IMR-90 (cell line): ENCODE results near the gene ZNF827. TPM values are rescaled to one million over a fixed set of nuclear protein-coding genes. Genes with fewer than 3 reads are reported as not detected.

ENCODE experiments used
- ATAC-seq: fragments of 200-7000 bp; cut with Tn5 transposase; 2 replicates; pipeline ENCODE4 v1.9.1; 2020; ENCODE audit warnings: low read depth, mild to moderate bottlenecking, moderate library complexity
- BruUV-seq: library from RNA; stranded (reverse); fragments of 400-500 nt; replicated peaks from 2 replicates; lab custom pipeline; 2021; lab: Mats Ljungman, UMichigan
- CTCF ChIA-PET: fragments of 300-600 bp; formaldehyde crosslinking; extraction: SDS; loops from one replicate; lab custom pipeline; 2021; ENCODE audit warnings: antibody characterized with exemption; lab: Yijun Ruan, JAX
- POLR2A ChIA-PET: fragments of 300-600 bp; sonication (Branson Sonifier 250); formaldehyde crosslinking; loops from one replicate; lab custom pipeline; 2022; ENCODE audit warnings: antibody characterized with exemption; ENCODE audit not compliant: unreplicated experiment; lab: Charles Lee
- DNase-seq: peaks from one replicate; pipeline ENCODE4 v3.0.0; 2013
- H2AFZ ChIP-seq: replicated peaks from 2 replicates; pipeline ENCODE3; 2013; ENCODE audit warnings: low read length, mild to moderate bottlenecking; ENCODE audit not compliant: poor library complexity
- H2AK5ac ChIP-seq: 2 replicates; pipeline ENCODE4 v1.6.1; 2013; ENCODE audit warnings: low read depth, low read length, inconsistent platforms
- H2AK9ac ChIP-seq: replicated peaks from 2 replicates; pipeline ENCODE3; 2013; ENCODE audit warnings: mild to moderate bottlenecking, low read depth, low read length, moderate library complexity; ENCODE audit not compliant: poor library complexity
- H2BK120ac ChIP-seq: 2 replicates; pipeline ENCODE4 v1.6.1; 2013; ENCODE audit warnings: low read depth, low read length, inconsistent platforms
- H2BK15ac ChIP-seq: 3 replicates; pipeline ENCODE4 v1.6.1; 2013; ENCODE audit warnings: low read depth, low read length, inconsistent platforms
- H2BK20ac ChIP-seq: 2 replicates; pipeline ENCODE4 v1.6.1; 2013; ENCODE audit warnings: low read depth, mild to moderate bottlenecking, inconsistent platforms, low read length, moderate library complexity
- H2BK5ac ChIP-seq: 2 replicates; pipeline ENCODE4 v1.6.1; 2013; ENCODE audit warnings: mild to moderate bottlenecking, low read depth, low read length, inconsistent platforms; ENCODE audit not compliant: poor library complexity, severe bottlenecking
- H3K14ac ChIP-seq: replicated peaks from 2 replicates; pipeline ENCODE4 v1.6.1; 2013; ENCODE audit warnings: low read depth, low read length, inconsistent platforms
- H3K18ac ChIP-seq: 2 replicates; pipeline ENCODE4 v1.6.1; 2013; ENCODE audit warnings: low read depth, low read length, control low read depth
- H3K23ac ChIP-seq: 2 replicates; pipeline ENCODE4 v1.6.1; 2013; ENCODE audit warnings: low read depth, low read length, inconsistent platforms
- H3K27ac ChIP-seq: 2 replicates; pipeline ENCODE4 v1.5.1; 2013; ENCODE audit warnings: mild to moderate bottlenecking, control low read depth, low read length; ENCODE audit not compliant: insufficient read depth
- H3K27me3 ChIP-seq: 2 replicates; pipeline ENCODE4 v1.6.1; 2013; ENCODE audit warnings: low read length; ENCODE audit not compliant: control insufficient read depth, insufficient read depth
- H3K36me3 ChIP-seq: 2 replicates; pipeline ENCODE4 v1.6.1; 2013; ENCODE audit warnings: low read length, mixed read lengths; ENCODE audit not compliant: control insufficient read depth, insufficient read depth
- H3K4ac ChIP-seq: 2 replicates; pipeline ENCODE4 v1.6.1; 2013; ENCODE audit warnings: low read depth, low read length, inconsistent platforms
- H3K4me1 ChIP-seq: 2 replicates; pipeline ENCODE4 v1.6.1; 2013; ENCODE audit warnings: low read length, mixed read lengths; ENCODE audit not compliant: control insufficient read depth, insufficient read depth
- H3K4me2 ChIP-seq: 2 replicates; pipeline ENCODE4 v1.6.1; 2013; ENCODE audit warnings: low read depth, mild to moderate bottlenecking, control low read depth, low read length, moderate library complexity
- H3K4me3 ChIP-seq: 2 replicates; pipeline ENCODE4 v1.5.1; 2013; ENCODE audit warnings: low read depth, mild to moderate bottlenecking, control low read depth, low read length, moderate library complexity; ENCODE audit not compliant: insufficient read depth
- H3K56ac ChIP-seq: 2 replicates; pipeline ENCODE4 v1.6.1; 2013; ENCODE audit warnings: low read length, inconsistent platforms; ENCODE audit not compliant: insufficient read depth; ENCODE audit errors: extremely low read depth
- H3K79me1 ChIP-seq, 2 experiments: 2 replicates each; pipeline ENCODE4 v1.6.1; 2013; ENCODE audit warnings: low read length in 2 of 2, inconsistent platforms in 1 of 2, low read depth in 1 of 2
- H3K9ac ChIP-seq: 2 replicates; pipeline ENCODE4 v1.6.1; 2013; ENCODE audit warnings: low read depth, low read length, control low read depth
- H3K9me1 ChIP-seq: 2 replicates; pipeline ENCODE4 v1.6.1; 2013; ENCODE audit warnings: low read length, inconsistent platforms; ENCODE audit not compliant: insufficient read depth
- H3K9me3 ChIP-seq: 2 replicates; pipeline ENCODE4 v1.6.1; 2013; ENCODE audit warnings: low read length; ENCODE audit not compliant: control insufficient read depth, insufficient read depth
- H4K20me1 ChIP-seq: 2 replicates; pipeline ENCODE4 v1.6.1; 2013; ENCODE audit warnings: low read length, inconsistent platforms; ENCODE audit not compliant: insufficient read depth
- H4K5ac ChIP-seq: 2 replicates; pipeline ENCODE4 v1.6.1; 2013; ENCODE audit warnings: mild to moderate bottlenecking, low read depth, low read length, control low read depth
- H4K8ac ChIP-seq, 2 experiments: 2 replicates each; pipeline ENCODE4 v1.6.1; 2013; ENCODE audit warnings: low read depth in 2 of 2, low read length in 2 of 2, control low read depth in 1 of 2, inconsistent platforms in 1 of 2
- H4K91ac ChIP-seq: 2 replicates; pipeline ENCODE4 v1.6.1; 2013; ENCODE audit warnings: low read depth, low read length, inconsistent platforms; ENCODE audit not compliant: insufficient read depth
- MAFK ChIP-seq: IDR thresholded peaks from 2 replicates; pipeline ENCODE4 v1.6.1; 2012; ENCODE audit warnings: low read depth, low read length, improper control_type of control experiment
- RAD21 ChIP-seq: IDR thresholded peaks from 2 replicates; pipeline ENCODE4 v1.6.1; 2012; ENCODE audit warnings: low read length, improper control_type of control experiment
- RCOR1 ChIP-seq: IDR thresholded peaks from 2 replicates; pipeline ENCODE4 v1.6.1; 2012; ENCODE audit warnings: mild to moderate bottlenecking, low read length, improper control_type of control experiment; ENCODE audit not compliant: insufficient replicate concordance
- WGBS, 2 experiments: methylation state at CpG; one replicate each; pipeline versions ENCODE4 v1.1.5 to v1.1.7; 2013; ENCODE audit warnings: missing lambda C conversion rate in 2 of 2; ENCODE audit not compliant: insufficient read length in 1 of 2; ENCODE audit errors: extremely low coverage in 2 of 2; 5-methylcytosine and 5-hydroxymethylcytosine counted together
- dilution Hi-C: fragments of 300-500 bp; cut with HindIII; formaldehyde crosslinking; loops from one replicate; pipeline ENCODE4 v1.14.3; 2018; ENCODE audit warnings: low sequenced_read_pairs; ENCODE audit not compliant: unreplicated experiment
- in situ Hi-C: fragments of 300-500 bp; cut with MboI; formaldehyde crosslinking; loops from 3 replicates; pipeline ENCODE4 v1.14.3; 2019; ENCODE audit warnings: low sequenced_read_pairs, inconsistent platforms, mixed read lengths
- intact Hi-C: fragments of 100-400 bp; cut with micrococcal nuclease; formaldehyde crosslinking; loops from 2 replicates; pipeline ENCODE4 v1.10.0; 2022
- polyA plus RNA-seq, 3 experiments: library from polyadenylated mRNA; depleted of rRNA; stranded (reverse); fragments of >200 nt; gene quantifications; 2 replicates each; pipeline ENCODE4 v1.2.3, GENCODE V29; 2012; ENCODE audit warnings: low replicate concordance in 1 of 3
- total RNA-seq: library from RNA; depleted of rRNA; stranded (reverse); fragments of >200 nt; gene quantifications from 2 replicates; pipeline ENCODE4 v1.2.3, GENCODE V29; 2012
- TF ChIP-seq, protein P1 (sequence below): conservative IDR thresholded peaks from 2 replicates; pipeline ENCODE4 v1.5.1; 2012; ENCODE audit warnings: mild to moderate bottlenecking, low read depth, low read length, improper control_type of control experiment

The ZNF827 gene
- total and polyA plus RNA-seq, 2 of the 4 experiments (the other 2 are of a cell fraction): 6.6 to 31.7 TPM

DNA sequence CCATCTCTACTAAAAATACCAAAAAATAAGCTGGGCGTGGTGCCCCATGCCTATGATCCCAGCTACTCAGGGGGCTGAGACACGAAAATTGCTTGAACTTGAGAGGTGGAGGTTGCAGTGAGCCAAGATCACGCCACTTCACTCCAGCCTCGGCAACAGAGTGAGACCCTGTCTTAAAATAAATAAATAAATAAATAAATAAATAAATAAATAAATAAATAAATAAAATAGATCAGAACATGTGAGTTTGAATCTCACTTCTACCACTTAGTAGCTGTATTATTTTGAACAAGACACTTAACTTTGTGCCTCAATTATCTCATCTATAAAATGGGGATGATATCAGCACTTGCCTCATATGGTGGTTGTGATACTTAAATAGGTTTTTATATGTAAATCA lies 168.5 kb downstream of the ZNF827 start:
- Histone ChIP-seq H3K4me2 (no peak overlapping the region), H3K56ac (no peak overlapping the region), H4K8ac (no peak overlapping the region), H3K14ac (no peak overlapping the region), H3K27ac (no peak overlapping the region), H3K27me3 (no peaks in the 10 kb centered on the region), H2BK20ac (no peak overlapping the region), H3K4me1 (no peaks in the 10 kb centered on the region), H3K9ac (no peak overlapping the region), H3K36me3 (peaks cover 26% of the 10 kb centered on the region), H3K18ac (no peak overlapping the region), H4K20me1 (no peaks in the 10 kb centered on the region), H3K79me1 (no peaks in the 10 kb centered on the region; a peak in 1 of 4 replicates), H3K9me3 (no peaks in the 10 kb centered on the region; the same call in 1 of the 2 replicates), H4K5ac (no peak overlapping the region), H2AK9ac (no peak overlapping the region), H4K91ac (no peak overlapping the region), H2AK5ac (no peak overlapping the region), H3K4ac (no peak overlapping the region), H3K23ac (no peak overlapping the region), H2BK120ac (no peak overlapping the region), H2AFZ (no peak overlapping the region), H2BK15ac (no peak overlapping the region), H2BK5ac (no peak overlapping the region), H3K9me1 (peaks cover 11% of the 10 kb centered on the region), H3K4me3 (no peak overlapping the region)
- ChIA-PET POLR2A (no interaction called here), CTCF (no interaction called here)
- intact Hi-C loops (no loop called here), in situ Hi-C loops (no loop called here), dilution Hi-C loops (no loop called here)
- no CpG with 5 or more reads among the region's 4 CpGs for WGBS, 2 experiments
- BruUV-seq: no TSS peak
- no peak for ATAC-seq
- no peak for DNase-seq
- TF ChIP-seq, protein P1, sequence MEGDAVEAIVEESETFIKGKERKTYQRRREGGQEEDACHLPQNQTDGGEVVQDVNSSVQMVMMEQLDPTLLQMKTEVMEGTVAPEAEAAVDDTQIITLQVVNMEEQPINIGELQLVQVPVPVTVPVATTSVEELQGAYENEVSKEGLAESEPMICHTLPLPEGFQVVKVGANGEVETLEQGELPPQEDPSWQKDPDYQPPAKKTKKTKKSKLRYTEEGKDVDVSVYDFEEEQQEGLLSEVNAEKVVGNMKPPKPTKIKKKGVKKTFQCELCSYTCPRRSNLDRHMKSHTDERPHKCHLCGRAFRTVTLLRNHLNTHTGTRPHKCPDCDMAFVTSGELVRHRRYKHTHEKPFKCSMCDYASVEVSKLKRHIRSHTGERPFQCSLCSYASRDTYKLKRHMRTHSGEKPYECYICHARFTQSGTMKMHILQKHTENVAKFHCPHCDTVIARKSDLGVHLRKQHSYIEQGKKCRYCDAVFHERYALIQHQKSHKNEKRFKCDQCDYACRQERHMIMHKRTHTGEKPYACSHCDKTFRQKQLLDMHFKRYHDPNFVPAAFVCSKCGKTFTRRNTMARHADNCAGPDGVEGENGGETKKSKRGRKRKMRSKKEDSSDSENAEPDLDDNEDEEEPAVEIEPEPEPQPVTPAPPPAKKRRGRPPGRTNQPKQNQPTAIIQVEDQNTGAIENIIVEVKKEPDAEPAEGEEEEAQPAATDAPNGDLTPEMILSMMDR: no peak
- TF ChIP-seq MAFK: no peak
- TF ChIP-seq RCOR1: no peak
- TF ChIP-seq RAD21: no peak
